ENCODE measurements around the gene MPDZ.

The MPDZ gene

DNA sequence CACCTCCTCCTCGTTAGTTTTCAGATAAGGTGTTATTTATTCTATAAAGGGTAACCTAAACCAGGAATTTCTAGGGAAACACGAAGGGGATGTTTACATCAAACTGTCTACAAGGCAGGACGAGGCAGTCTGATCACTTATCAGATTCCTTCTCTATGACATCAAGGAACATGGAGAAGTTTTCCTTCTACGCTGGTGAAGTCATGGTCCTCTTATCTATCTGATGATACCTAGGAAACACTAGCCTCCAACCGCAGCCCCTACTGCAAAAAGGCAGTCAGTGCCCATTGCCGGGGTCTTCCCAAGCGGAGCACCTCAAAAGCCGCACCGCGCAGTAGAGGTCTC is 1.5 kb downstream of the MPDZ start:
- H3K27ac ChIP-seq (ENCODE audit: low read length): no peak overlapping the region
- no peaks in the 10 kb centered on the region for H3K4me1 ChIP-seq (ENCODE audit: low read length)
- no peak overlapping the region for H2AFZ ChIP-seq (ENCODE audit: low read depth, low read length)
- no peaks in the 10 kb centered on the region for H4K20me1 ChIP-seq (ENCODE audit: insufficient read depth, low read length)
- H3K79me2 ChIP-seq (ENCODE audit: low read length): no peaks in the 10 kb centered on the region
- H3K36me3 ChIP-seq (replicated peaks; ENCODE audit: low read depth, low read length): no peaks in the 10 kb centered on the region
- H3K4me3 ChIP-seq (ENCODE audit: low read length): no peak overlapping the region
- no peak overlapping the region for H3K9ac ChIP-seq (ENCODE audit: low read length)
- no peak overlapping the region for H3K4me2 ChIP-seq (ENCODE audit: low read length)
- no peak for TF ChIP-seq EZH2phosphoT487 (IDR thresholded peaks at IDR 0.05; ENCODE audit: low read depth)
- TF ChIP-seq, protein P1, sequence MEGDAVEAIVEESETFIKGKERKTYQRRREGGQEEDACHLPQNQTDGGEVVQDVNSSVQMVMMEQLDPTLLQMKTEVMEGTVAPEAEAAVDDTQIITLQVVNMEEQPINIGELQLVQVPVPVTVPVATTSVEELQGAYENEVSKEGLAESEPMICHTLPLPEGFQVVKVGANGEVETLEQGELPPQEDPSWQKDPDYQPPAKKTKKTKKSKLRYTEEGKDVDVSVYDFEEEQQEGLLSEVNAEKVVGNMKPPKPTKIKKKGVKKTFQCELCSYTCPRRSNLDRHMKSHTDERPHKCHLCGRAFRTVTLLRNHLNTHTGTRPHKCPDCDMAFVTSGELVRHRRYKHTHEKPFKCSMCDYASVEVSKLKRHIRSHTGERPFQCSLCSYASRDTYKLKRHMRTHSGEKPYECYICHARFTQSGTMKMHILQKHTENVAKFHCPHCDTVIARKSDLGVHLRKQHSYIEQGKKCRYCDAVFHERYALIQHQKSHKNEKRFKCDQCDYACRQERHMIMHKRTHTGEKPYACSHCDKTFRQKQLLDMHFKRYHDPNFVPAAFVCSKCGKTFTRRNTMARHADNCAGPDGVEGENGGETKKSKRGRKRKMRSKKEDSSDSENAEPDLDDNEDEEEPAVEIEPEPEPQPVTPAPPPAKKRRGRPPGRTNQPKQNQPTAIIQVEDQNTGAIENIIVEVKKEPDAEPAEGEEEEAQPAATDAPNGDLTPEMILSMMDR (IDR thresholded peaks at IDR 0.05; ENCODE audit: low read depth, low read length): no peak
- no peaks in the 10 kb centered on the region for H3K27me3 ChIP-seq (ENCODE audit: low read depth, low read length)
- H3K9me3 ChIP-seq (ENCODE audit: insufficient read depth, low read length): no peaks in the 10 kb centered on the region

DNA sequence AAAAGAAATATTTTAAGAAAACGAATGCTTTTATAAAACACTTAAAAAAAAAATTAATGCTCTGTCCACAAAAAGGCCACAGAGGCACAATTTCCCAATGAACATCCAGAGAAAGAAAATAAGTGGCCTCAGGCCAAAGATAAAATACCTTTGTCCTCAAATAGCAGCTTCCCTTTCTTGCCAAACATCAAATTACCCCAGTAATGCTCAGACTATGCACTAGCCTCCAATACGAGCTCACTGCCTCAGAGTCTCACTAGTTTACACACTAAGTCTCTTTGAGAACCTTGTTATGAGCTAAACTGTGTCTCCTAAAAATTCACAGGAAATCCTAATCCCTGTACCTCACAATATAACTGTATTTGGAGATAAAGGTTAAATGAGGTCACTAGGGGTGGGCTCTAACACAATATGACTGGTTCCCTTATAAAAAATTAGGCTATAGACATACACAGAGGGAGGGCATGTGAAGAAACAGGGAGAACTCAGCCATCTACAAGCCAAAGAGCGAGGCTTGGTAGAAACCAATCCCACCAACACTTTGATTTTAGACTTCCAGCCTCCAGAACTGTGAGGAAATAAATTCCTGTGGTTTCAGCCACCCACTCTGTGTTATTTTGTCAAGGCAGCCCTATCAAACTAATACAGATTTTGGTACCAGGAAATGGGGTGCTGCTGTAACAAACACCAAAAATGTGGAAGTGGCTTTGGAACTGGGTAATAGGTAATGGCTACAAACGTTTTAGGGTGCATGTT is 4.4 kb downstream of the MPDZ start:
- H3K4me2 ChIP-seq (ENCODE audit: low read length): no peak overlapping the region

DNA sequence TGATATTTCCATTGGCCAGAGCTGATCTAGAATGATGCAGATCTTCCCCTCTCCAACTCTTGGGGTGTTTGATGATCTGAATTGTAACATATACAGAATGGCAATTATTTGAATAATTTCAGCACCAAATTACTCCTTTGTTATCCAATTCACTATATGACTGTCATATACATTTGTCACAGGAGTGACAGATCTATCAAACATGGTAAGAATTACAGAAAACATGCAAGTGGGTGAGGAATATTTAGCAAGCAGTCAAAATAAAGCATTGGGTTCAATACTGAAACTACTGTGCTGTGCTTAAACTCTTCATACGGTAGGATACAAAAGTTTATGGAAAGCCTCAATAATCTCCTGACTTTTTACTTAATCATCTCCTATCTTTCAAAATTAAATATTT is 8.8 kb downstream of the MPDZ start:
- Histone ChIP-seq H2AFZ (ENCODE audit: low read depth, low read length) (no peak overlapping the region), H3K27me3 (ENCODE audit: low read depth, low read length) (no peaks in the 10 kb centered on the region), H3K4me2 (ENCODE audit: low read length) (no peak overlapping the region), H3K9ac (ENCODE audit: low read length) (no peak overlapping the region), H4K20me1 (ENCODE audit: insufficient read depth, low read length) (no peaks in the 10 kb centered on the region), H3K4me3 (ENCODE audit: low read length) (no peak overlapping the region), H3K9me3 (ENCODE audit: insufficient read depth, low read length) (no peaks in the 10 kb centered on the region), H3K79me2 (ENCODE audit: low read length) (no peaks in the 10 kb centered on the region), H3K36me3 (replicated peaks; ENCODE audit: low read depth, low read length) (no peaks in the 10 kb centered on the region), H3K27ac (ENCODE audit: low read length) (no peak overlapping the region), H3K4me1 (ENCODE audit: low read length) (no peaks in the 10 kb centered on the region)
- TF ChIP-seq, protein P1 (IDR thresholded peaks at IDR 0.05; ENCODE audit: low read depth, low read length): no peak
- no peak for TF ChIP-seq EZH2phosphoT487 (IDR thresholded peaks at IDR 0.05; ENCODE audit: low read depth)

More for the DNA sequence above, 4.4 kb downstream of the MPDZ start:
- TF ChIP-seq, protein P1 (IDR thresholded peaks at IDR 0.05; ENCODE audit: low read depth, low read length): no peak
- TF ChIP-seq EZH2phosphoT487 (IDR thresholded peaks at IDR 0.05; ENCODE audit: low read depth): no peak
- H3K4me3 ChIP-seq (ENCODE audit: low read length): no peak overlapping the region
- no peaks in the 10 kb centered on the region for H3K79me2 ChIP-seq (ENCODE audit: low read length)
- H3K4me1 ChIP-seq (ENCODE audit: low read length): no peaks in the 10 kb centered on the region
- H4K20me1 ChIP-seq (ENCODE audit: insufficient read depth, low read length): no peaks in the 10 kb centered on the region
- no peak overlapping the region for H3K27ac ChIP-seq (ENCODE audit: low read length)
- no peaks in the 10 kb centered on the region for H3K36me3 ChIP-seq (replicated peaks; ENCODE audit: low read depth, low read length)
- no peaks in the 10 kb centered on the region for H3K27me3 ChIP-seq (ENCODE audit: low read depth, low read length)
- no peak overlapping the region for H2AFZ ChIP-seq (ENCODE audit: low read depth, low read length)
- H3K9ac ChIP-seq (ENCODE audit: low read length): no peak overlapping the region
- no peaks in the 10 kb centered on the region for H3K9me3 ChIP-seq (ENCODE audit: insufficient read depth, low read length)

DNA sequence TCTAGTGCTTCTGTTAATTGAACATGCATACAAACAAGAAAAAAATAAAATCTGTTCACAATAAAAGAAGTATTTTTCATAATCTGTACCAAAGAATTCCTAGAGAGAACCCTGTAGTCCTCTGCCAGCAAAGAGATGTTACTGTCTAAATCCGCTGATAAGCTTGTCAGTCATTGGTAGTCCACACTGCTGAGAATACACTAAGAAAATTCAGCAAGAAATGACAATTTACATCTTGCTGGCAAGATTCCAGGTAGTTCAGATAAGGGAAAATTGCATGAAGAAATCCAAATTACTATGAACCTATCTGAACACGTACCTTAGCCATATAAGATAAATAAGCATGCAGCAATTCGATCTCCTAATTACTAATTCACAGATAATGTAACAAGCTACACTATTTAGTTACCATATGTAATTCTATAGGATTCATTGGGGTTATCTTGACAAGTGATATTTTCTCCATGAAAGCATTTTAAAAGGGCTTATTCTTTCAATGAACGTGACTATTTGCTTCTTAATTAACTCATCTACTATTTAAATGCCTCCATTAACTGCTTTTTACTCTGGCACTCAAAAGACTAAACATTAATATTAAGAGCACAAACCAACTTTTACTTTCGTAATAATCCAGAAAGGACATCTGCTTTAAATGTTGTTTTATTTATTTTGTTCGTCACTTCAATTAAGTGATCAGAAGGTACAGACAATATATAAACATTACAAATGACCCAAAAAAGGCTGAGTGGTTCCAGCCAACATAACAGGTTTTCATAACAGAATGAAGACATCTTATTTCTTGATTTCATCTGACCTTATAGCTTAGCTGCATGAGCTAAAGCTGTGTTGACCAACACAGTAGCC is 9.7 kb downstream of the MPDZ start:
- H3K4me3 ChIP-seq (ENCODE audit: low read length): no peak overlapping the region
- H3K4me1 ChIP-seq (ENCODE audit: low read length): no peaks in the 10 kb centered on the region
- H4K20me1 ChIP-seq (ENCODE audit: insufficient read depth, low read length): no peaks in the 10 kb centered on the region
- no peak overlapping the region for H3K27ac ChIP-seq (ENCODE audit: low read length)
- H3K9me3 ChIP-seq (ENCODE audit: insufficient read depth, low read length): no peaks in the 10 kb centered on the region
- H3K9ac ChIP-seq (ENCODE audit: low read length): no peak overlapping the region
- TF ChIP-seq, protein P1 (IDR thresholded peaks at IDR 0.05; ENCODE audit: low read depth, low read length): no peak
- no peak for TF ChIP-seq EZH2phosphoT487 (IDR thresholded peaks at IDR 0.05; ENCODE audit: low read depth)
- H3K36me3 ChIP-seq (replicated peaks; ENCODE audit: low read depth, low read length): no peaks in the 10 kb centered on the region
- no peaks in the 10 kb centered on the region for H3K27me3 ChIP-seq (ENCODE audit: low read depth, low read length)
- H3K79me2 ChIP-seq (ENCODE audit: low read length): no peaks in the 10 kb centered on the region
- H3K4me2 ChIP-seq (ENCODE audit: low read length): no peak overlapping the region
- H2AFZ ChIP-seq (ENCODE audit: low read depth, low read length): no peak overlapping the region

Measured in OCI-LY3 (cell line).